H1 (cell line): ENCODE measurements around the gene COQ9. TPM values are rescaled to one million over a fixed set of nuclear protein-coding genes. Genes with fewer than 3 reads are reported as not detected.

ENCODE experiments used
- CTCF ChIA-PET: fragments of 300-600 bp; sonication (Branson Sonifier 250); formaldehyde crosslinking; loops from one replicate; lab custom pipeline; 2021; ENCODE audit not compliant: partially characterized antibody; lab: Charles Lee
- POLR2A ChIA-PET: fragments of 300-600 bp; sonication (Branson Sonifier 250); formaldehyde crosslinking; loops from one replicate; lab custom pipeline; 2021; ENCODE audit warnings: inconsistent platforms; ENCODE audit not compliant: partially characterized antibody; lab: Charles Lee
- DNase-seq, 2 experiments: peaks; one replicate each; pipeline versions ENCODE4 v3.0.0 to v3.0.0-alpha.2; 2010 to 2022; ENCODE audit warnings: low spot score in 2 of 2, low read depth in 1 of 2, mixed read lengths in 1 of 2
- FAIRE-seq: peaks from 2 replicates; lab custom pipeline; 2011; peaks lifted over from hg19 to GRCh38; lab: Jason Lieb, UNC
- H2AFZ ChIP-seq: 2 replicates; pipeline ENCODE4 v1.8.1; 2012; ENCODE audit warnings: low read length, inconsistent platforms
- H2AK5ac ChIP-seq: 2 replicates; pipeline ENCODE4 v1.6.1; 2013; ENCODE audit warnings: low read depth, low read length
- H2BK120ac ChIP-seq: replicated peaks from 2 replicates; pipeline ENCODE3; 2013; ENCODE audit warnings: low read depth, low read length, inconsistent platforms
- H2BK12ac ChIP-seq: 2 replicates; pipeline ENCODE4 v1.6.1; 2013; ENCODE audit warnings: low read depth, low read length
- H2BK15ac ChIP-seq: 2 replicates; pipeline ENCODE4 v1.6.1; 2013; ENCODE audit warnings: low read length
- H2BK20ac ChIP-seq: 2 replicates; pipeline ENCODE4 v1.6.1; 2013; ENCODE audit warnings: low read length
- H2BK5ac ChIP-seq: 2 replicates; pipeline ENCODE4 v1.6.1; 2013; ENCODE audit warnings: low read depth, low read length
- H3K14ac ChIP-seq: 2 replicates; pipeline ENCODE4 v1.6.1; 2013; ENCODE audit warnings: inconsistent platforms; ENCODE audit not compliant: insufficient read length
- H3K18ac ChIP-seq: 2 replicates; pipeline ENCODE4 v1.6.1; 2013; ENCODE audit warnings: low read length; ENCODE audit errors: extremely low read depth
- H3K23ac ChIP-seq: 2 replicates; pipeline ENCODE4 v1.6.1; 2013; ENCODE audit warnings: inconsistent platforms; ENCODE audit not compliant: insufficient read length
- H3K23me2 ChIP-seq: 2 replicates; pipeline ENCODE4 v1.6.1; 2013; ENCODE audit warnings: low read depth, low read length
- H3K27ac ChIP-seq: 2 replicates; pipeline ENCODE4 v1.6.1; 2011; ENCODE audit warnings: low read depth, low read length, inconsistent platforms
- H3K27me3 ChIP-seq, 4 experiments: replicated peaks in 1 of 4; 1 replicate in 1 of 4; 2 replicates in 3 of 4; pipeline versions ENCODE4 v1.6.1 to v1.8.1; 2011 to 2013; ENCODE audit warnings: low read length in 3 of 4, mild to moderate bottlenecking in 3 of 4, inconsistent platforms in 2 of 4, mixed read lengths in 2 of 4, moderate library complexity in 1 of 4; ENCODE audit not compliant: control insufficient read depth in 3 of 4, insufficient read depth in 3 of 4; ENCODE audit errors: extremely low read depth in 1 of 4
- H3K36me3 ChIP-seq, 4 experiments: 2 replicates each; pipeline versions ENCODE4 v1.6.1 to v1.8.1; 2011 to 2013; ENCODE audit warnings: mild to moderate bottlenecking in 4 of 4, low read length in 3 of 4, moderate library complexity in 2 of 4, control low read depth in 1 of 4, inconsistent platforms in 1 of 4; ENCODE audit not compliant: insufficient read depth in 4 of 4, control insufficient read depth in 2 of 4
- H3K4ac ChIP-seq: replicated peaks from 2 replicates; pipeline ENCODE3; 2013; ENCODE audit warnings: low read length, low read depth, mixed read lengths, inconsistent platforms; ENCODE audit not compliant: insufficient read length
- H3K4me1 ChIP-seq, 4 experiments: replicated peaks in 1 of 4; 1 replicate in 1 of 4; 2 replicates in 3 of 4; pipeline versions ENCODE4 v1.6.1 to v1.8.1; 2011 to 2013; ENCODE audit warnings: low read length in 3 of 4, inconsistent platforms in 2 of 4, mixed read lengths in 1 of 4; ENCODE audit not compliant: insufficient read depth in 4 of 4, control insufficient read depth in 3 of 4
- H3K4me2 ChIP-seq, 2 experiments: 2 replicates each; pipeline versions ENCODE4 v1.6.1 to v1.8.1; 2011 to 2013; ENCODE audit warnings: low read depth in 2 of 2, low read length in 2 of 2, control low read depth in 1 of 2, inconsistent platforms in 1 of 2, mild to moderate bottlenecking in 1 of 2; ENCODE audit not compliant: insufficient read depth in 1 of 2
- H3K4me3 ChIP-seq, 4 experiments: fragments of 200-600, 300-600 bp in 1 of 4; sonication (generic), shearing (Covaris generic), sonication (Bioruptor Twin) in 1 of 4; 2 replicates each; pipeline versions ENCODE4 v1.5.1 to v1.8.1; 2011 to 2016; ENCODE audit warnings: low read length in 4 of 4, low read depth in 3 of 4, control low read depth in 2 of 4, inconsistent platforms in 2 of 4, mild to moderate bottlenecking in 2 of 4, mixed read lengths in 1 of 4, moderate library complexity in 1 of 4; ENCODE audit not compliant: insufficient read depth in 2 of 4; ENCODE audit errors: extremely low read depth in 1 of 4
- H3K56ac ChIP-seq: replicated peaks from 2 replicates; pipeline ENCODE3; 2013; ENCODE audit warnings: low read depth, mild to moderate bottlenecking, mixed read lengths, low read length, inconsistent platforms; ENCODE audit not compliant: insufficient read length
- H3K79me1 ChIP-seq: 2 replicates; pipeline ENCODE4 v1.6.1; 2013; ENCODE audit warnings: low read depth, low read length, control low read depth
- H3K79me2 ChIP-seq, 2 experiments: 2 replicates each; pipeline versions ENCODE4 v1.6.1 to v1.8.1; 2012 to 2013; ENCODE audit warnings: low read length in 2 of 2, mild to moderate bottlenecking in 2 of 2, inconsistent platforms in 1 of 2; ENCODE audit not compliant: insufficient read depth in 2 of 2, control insufficient read depth in 1 of 2
- H3K9ac ChIP-seq, 4 experiments: replicated peaks in 1 of 4; 1 replicate in 1 of 4; 2 replicates in 3 of 4; pipeline versions ENCODE4 v1.6.1 to v1.8.1; 2011 to 2013; ENCODE audit warnings: low read depth in 3 of 4, low read length in 3 of 4, control low read depth in 2 of 4, mild to moderate bottlenecking in 2 of 4, moderate library complexity in 2 of 4, inconsistent platforms in 1 of 4; ENCODE audit errors: extremely low read depth in 1 of 4
- H3K9me3 ChIP-seq, 2 experiments: 2 replicates each; pipeline versions ENCODE4 v1.6.1 to v1.8.1; 2012 to 2013; ENCODE audit warnings: mild to moderate bottlenecking in 2 of 2, moderate library complexity in 2 of 2, control low read depth in 1 of 2, inconsistent platforms in 1 of 2, low read depth in 1 of 2, low read length in 1 of 2, mixed read lengths in 1 of 2; ENCODE audit not compliant: insufficient read depth in 2 of 2
- H4K20me1 ChIP-seq, 2 experiments: replicated peaks in 1 of 2; 2 replicates each; pipeline versions ENCODE3 to v1.8.1; 2011 to 2013; ENCODE audit warnings: inconsistent platforms in 2 of 2, low read length in 2 of 2, mild to moderate bottlenecking in 1 of 2; ENCODE audit not compliant: insufficient read depth in 2 of 2, control insufficient read depth in 1 of 2
- H4K5ac ChIP-seq: 2 replicates; pipeline ENCODE4 v1.6.1; 2013; ENCODE audit warnings: low read length, low read depth, mixed read lengths, inconsistent platforms; ENCODE audit not compliant: insufficient read length
- H4K8ac ChIP-seq: 2 replicates; pipeline ENCODE4 v1.8.0; 2013; ENCODE audit warnings: mild to moderate bottlenecking, moderate library complexity, low read length, inconsistent platforms; ENCODE audit not compliant: insufficient read depth; ENCODE audit errors: extremely low read depth
- H4K91ac ChIP-seq: replicated peaks from 2 replicates; pipeline ENCODE3; 2013; ENCODE audit warnings: low read length, mixed read lengths, inconsistent platforms; ENCODE audit not compliant: insufficient read length
- BCL11A ChIP-seq, 2 experiments: IDR thresholded peaks; one replicate each; pipeline ENCODE4 v1.6.1; 2011; ENCODE audit warnings: low read depth in 2 of 2, low read length in 2 of 2, mild to moderate bottlenecking in 2 of 2
- CBX5 ChIP-seq: fragments of 300-800, 300-1000 bp; sonication (generic); IDR thresholded peaks from 2 replicates; pipeline ENCODE4 v1.7.1; 2016; ENCODE audit warnings: antibody characterized with exemption, low read length, low read depth
- EZH2 ChIP-seq: fragments of 200-600 bp; sonication (generic); IDR thresholded peaks from 2 replicates; pipeline ENCODE4 v1.7.1; 2012; ENCODE audit warnings: low read depth, mild to moderate bottlenecking, moderate library complexity, low read length, inconsistent platforms; ENCODE audit not compliant: severe bottlenecking
- HDAC6 ChIP-seq: IDR thresholded peaks from one replicate; pipeline ENCODE4 v1.7.1; 2012; ENCODE audit warnings: low read depth, mild to moderate bottlenecking, inconsistent platforms, low read length, moderate library complexity
- POLR2A ChIP-seq, 2 experiments: IDR thresholded peaks; 1 replicate in 1 of 2; 2 replicates in 1 of 2; pipeline ENCODE4 v1.6.1; 2011; ENCODE audit warnings: low read depth in 2 of 2, low read length in 2 of 2, mild to moderate bottlenecking in 2 of 2; ENCODE audit errors: control extremely low read depth in 1 of 2
- SIX5 ChIP-seq: IDR thresholded peaks from 2 replicates; pipeline ENCODE4 v1.6.1; 2011; ENCODE audit warnings: mild to moderate bottlenecking, low read depth, low read length
- SP1 ChIP-seq: IDR thresholded peaks from 2 replicates; pipeline ENCODE4 v1.6.1; 2011; ENCODE audit warnings: low read depth, low read length
- SP4 ChIP-seq: IDR thresholded peaks from 2 replicates; pipeline ENCODE4 v1.6.1; 2012; ENCODE audit warnings: low read length, inconsistent platforms
- TAF1 ChIP-seq: IDR thresholded peaks from 2 replicates; pipeline ENCODE4 v1.6.1; 2011; ENCODE audit warnings: mild to moderate bottlenecking, low read depth, low read length
- TBP ChIP-seq: IDR thresholded peaks from 2 replicates; pipeline ENCODE4 v1.6.1; 2011; ENCODE audit warnings: low read depth, low read length, improper control_type of control experiment
- TEAD4 ChIP-seq: IDR thresholded peaks from 2 replicates; pipeline ENCODE4 v1.6.1; 2012; ENCODE audit warnings: low read depth, low read length, inconsistent platforms, mixed read lengths
- WGBS, 2 experiments: shearing (Covaris generic) in 1 of 2; methylation state at CpG; one replicate each; pipeline versions ENCODE4 v1.1.6 to v1.1.7; 2013 to 2015; ENCODE audit warnings: low lambda C conversion rate in 2 of 2, mixed read lengths in 2 of 2, inconsistent platforms in 1 of 2, low coverage in 1 of 2, missing lambda C conversion rate in 1 of 2; ENCODE audit not compliant: insufficient replicate concordance in 2 of 2, insufficient coverage in 1 of 2, insufficient read length in 1 of 2; ENCODE audit errors: extremely low coverage in 1 of 2, missing lambda C conversion rate in 1 of 2; 5-methylcytosine and 5-hydroxymethylcytosine counted together
- polyA plus RNA-seq, 7 experiments: library from polyadenylated mRNA; depleted of rRNA in 3 of 7; stranded (reverse) in 5 of 7; unstranded in 2 of 7; fragments of >200 nt in 5 of 7; fragments of 200-250 nt in 2 of 7; gene quantifications; 1 replicate in 5 of 7; 2 replicates in 1 of 7; 4 replicates in 1 of 7; pipeline versions ENCODE4 v1.2.1 to v1.2.3, GENCODE V29; 2011 to 2013; ENCODE audit warnings: missing spikeins in 2 of 7, mixed read lengths in 2 of 7
- total RNA-seq: library from RNA; stranded (reverse); fragmentation: NEBNext Ultra II Directional; extraction: Animal tissue kit (Norgen Biotek cat#: 25700); gene quantifications from 2 replicates; pipeline ENCODE4 v1.2.1, GENCODE V29; 2021
- TF ChIP-seq, protein P1 (sequence below): IDR thresholded peaks from 2 replicates; pipeline ENCODE4 v1.6.1; 2012; ENCODE audit warnings: inconsistent platforms
- TF ChIP-seq, protein P2 (sequence below): IDR thresholded peaks from 2 replicates; pipeline ENCODE4 v1.6.1; 2012; ENCODE audit warnings: inconsistent platforms

The COQ9 gene
- total and polyA plus RNA-seq, 2 of the 8 experiments (the other 6 are each of a cell fraction or from before 2014, with no cell fraction given) = 33.3 to 60.3 TPM

DNA sequence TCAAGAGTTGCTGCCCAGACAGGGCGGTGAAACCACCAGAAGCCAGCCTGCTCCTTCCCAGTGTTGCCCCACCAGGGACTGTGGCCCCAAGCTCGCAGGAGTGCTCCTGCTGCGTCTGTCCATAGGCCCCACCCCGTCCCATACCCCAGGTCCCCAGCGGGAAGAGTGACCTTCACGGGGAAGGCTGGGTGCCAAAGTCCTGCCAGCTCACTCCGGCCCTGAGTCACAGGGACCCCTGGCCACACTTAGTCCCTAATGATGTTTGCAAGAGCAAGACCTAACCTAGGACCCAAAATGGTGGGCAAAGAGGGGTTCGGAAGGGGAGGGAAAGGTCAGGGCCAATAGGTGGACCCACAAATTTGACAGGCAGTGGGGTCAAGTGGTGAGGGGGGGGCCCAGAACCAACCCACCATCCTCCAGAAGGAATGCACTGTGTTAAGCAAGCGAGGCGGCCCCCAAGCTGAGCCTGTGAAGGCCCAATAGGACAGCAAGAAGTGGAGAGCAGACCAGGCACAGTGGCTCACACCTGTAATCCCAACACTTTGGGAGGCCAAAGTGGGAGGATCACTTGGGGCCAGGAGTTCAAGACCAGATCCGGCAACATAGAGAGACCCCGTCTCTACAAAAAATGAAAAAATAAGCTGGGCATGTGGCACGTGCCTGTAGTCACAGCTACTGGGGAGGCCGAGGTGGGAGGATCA, 35.7 kb downstream of the COQ9 start:
- Histone ChIP-seq H3K79me1 (0 out of 2 replicates have a peak, but pooled peaks cover 3% of the 10 kb centered on the region), H3K4me3 (no peak overlapping the region), H4K8ac (no peak overlapping the region), H3K4me2 (no peak overlapping the region), H3K56ac (no peak overlapping the region), H2BK20ac (no peak overlapping the region), H3K79me2 (no peaks in the 10 kb centered on the region), H2AFZ (no peak overlapping the region), H2BK15ac (no peak overlapping the region), H4K20me1 (peaks cover 0 to 1% of the 10 kb centered on the region in 2 experiments), H3K18ac (no peak overlapping the region), H2BK120ac (no peak overlapping the region), H4K5ac (no peak overlapping the region), H4K91ac (no peak overlapping the region), H3K9ac (no peak overlapping the region), H3K14ac (no peak overlapping the region), H3K9me3 (no peaks in the 10 kb centered on the region), H3K23me2 (peaks cover 16% of the 10 kb centered on the region; the same call in 1 of the 2 replicates), H3K36me3 (no peaks in the 10 kb centered on the region), H3K23ac (no peak overlapping the region), H3K27me3 (peaks cover 0 to 12% (median 4%) of the 10 kb centered on the region in 4 experiments; a peak in 4 of 7 replicates), H2BK12ac (no peak overlapping the region; the same call in 1 of the 2 replicates), H2BK5ac (no peak overlapping the region), H3K4ac (no peak overlapping the region), H2AK5ac (no peak overlapping the region), H3K4me1 (peaks cover 0 to 31% (median 19%) of the 10 kb centered on the region in 4 experiments; a peak in 6 of 7 replicates), H3K27ac (no peak overlapping the region)
- TF ChIP-seq TEAD4 = no peak
- TF ChIP-seq POLR2A (IDR thresholded peaks at IDR 0.05; ENCODE audit: control extremely low read depth in 1 of 2, low read depth in 2 of 2, low read length in 2 of 2) = no peak
- TF ChIP-seq SP1 = no peak
- no peak for TF ChIP-seq TBP
- TF ChIP-seq BCL11A (IDR thresholded peaks at IDR 0.05; ENCODE audit: low read depth in 2 of 2, low read length in 2 of 2) = no peak
- no peak for TF ChIP-seq HDAC6
- no peak for TF ChIP-seq SP4
- no peak for TF ChIP-seq SIX5
- TF ChIP-seq, protein P1, sequence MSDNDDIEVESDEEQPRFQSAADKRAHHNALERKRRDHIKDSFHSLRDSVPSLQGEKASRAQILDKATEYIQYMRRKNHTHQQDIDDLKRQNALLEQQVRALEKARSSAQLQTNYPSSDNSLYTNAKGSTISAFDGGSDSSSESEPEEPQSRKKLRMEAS = no peak
- TF ChIP-seq, protein P2, sequence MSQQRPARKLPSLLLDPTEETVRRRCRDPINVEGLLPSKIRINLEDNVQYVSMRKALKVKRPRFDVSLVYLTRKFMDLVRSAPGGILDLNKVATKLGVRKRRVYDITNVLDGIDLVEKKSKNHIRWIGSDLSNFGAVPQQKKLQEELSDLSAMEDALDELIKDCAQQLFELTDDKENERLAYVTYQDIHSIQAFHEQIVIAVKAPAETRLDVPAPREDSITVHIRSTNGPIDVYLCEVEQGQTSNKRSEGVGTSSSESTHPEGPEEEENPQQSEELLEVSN = no peak
- no peak for TF ChIP-seq EZH2
- TF ChIP-seq CBX5 = no peak
- TF ChIP-seq TAF1 = no peak
- DNase-seq (no peak), FAIRE-seq (no peak)
- 90% methylated on average over 13 of the region's 14 CpGs; no CpG with 5 or more reads in 1 of the 2 experiments for WGBS, 2 experiments
- CTCF ChIA-PET = interaction anchor here (1.0 to 15.0 kb wide), 4 partner anchors 21 to 182 kb away, joined by 3 to 210 read pairs (median 74); partner anchors contain the start of gene POLR2C
- POLR2A ChIA-PET = interaction anchor here (1.1 to 1.7 kb wide), 3 partner anchors 20 to 54 kb away, joined by 4 to 5 read pairs (median 4); partner anchors contain the start of gene POLR2C
